Calu3 (cell line): ENCODE results near the gene KCNK3. TPM values are rescaled to one million over a fixed set of nuclear protein-coding genes. Genes with fewer than 3 reads are reported as not detected.

Experiments used
- BruUV-seq: library from RNA; stranded (reverse); fragments of 400-500 nt; replicated peaks from 2 replicates; lab custom pipeline; 2021; lab: Mats Ljungman, UMichigan
- CTCF ChIA-PET: fragments of 300-600 bp; sonication (Branson Sonifier 250); formaldehyde crosslinking; loops from one replicate; lab custom pipeline; 2022; ENCODE audit warnings: antibody characterized with exemption; lab: Charles Lee
- DNase-seq: peaks from one replicate; pipeline ENCODE4 v3.0.0; 2022
- H3K27ac Mint-ChIP-seq: one replicate; pipeline ENCODE4 v1.8.0; 2022; ENCODE audit warnings: mixed read lengths; ENCODE audit not compliant: unreplicated experiment
- H3K27me3 Mint-ChIP-seq: one replicate; pipeline ENCODE4 v1.8.0; 2022; ENCODE audit warnings: mixed read lengths; ENCODE audit not compliant: unreplicated experiment
- H3K36me3 Mint-ChIP-seq: one replicate; pipeline ENCODE4 v1.8.0; 2022; ENCODE audit warnings: mild to moderate bottlenecking, moderate library complexity, mixed read lengths; ENCODE audit not compliant: insufficient read depth, unreplicated experiment
- H3K4me1 Mint-ChIP-seq: one replicate; pipeline ENCODE4 v1.8.0; 2022; ENCODE audit warnings: mild to moderate bottlenecking, low read depth, mixed read lengths; ENCODE audit not compliant: unreplicated experiment
- H3K4me3 Mint-ChIP-seq: one replicate; pipeline ENCODE4 v1.8.0; 2022; ENCODE audit warnings: mild to moderate bottlenecking, low read depth, moderate library complexity, mixed read lengths; ENCODE audit not compliant: unreplicated experiment
- H3K9me3 Mint-ChIP-seq: one replicate; pipeline ENCODE4 v1.8.0; 2022; ENCODE audit warnings: low read depth, mixed read lengths; ENCODE audit not compliant: unreplicated experiment
- CTCF ChIP-seq: fragments of 200-600 bp; IDR thresholded peaks from one replicate; pipeline ENCODE4 v1.8.0; 2022; ENCODE audit warnings: antibody characterized with exemption; ENCODE audit not compliant: unreplicated experiment
- intact Hi-C: fragments of 100-400 bp; cut with micrococcal nuclease; formaldehyde crosslinking; loops from one replicate; pipeline ENCODE4 v1.10.0; 2022; ENCODE audit not compliant: unreplicated experiment
- total RNA-seq: library from RNA; stranded (reverse); gene quantifications from 2 replicates; pipeline ENCODE4 v1.2.3, GENCODE V29; 2022

The KCNK3 gene
- total RNA-seq, 1 experiment from 2014 or later = not detected

GRCh38 chr2:26682155-26682554, 10.4 kb upstream of the KCNK3 start:
- no peaks in the 10 kb centered on the region for H3K9me3 Mint-ChIP-seq
- CTCF ChIA-PET = no interaction called here
- no peak overlapping the region for H3K27ac Mint-ChIP-seq
- H3K4me1 Mint-ChIP-seq = peaks cover 8% of the 10 kb centered on the region
- H3K36me3 Mint-ChIP-seq = no peaks in the 10 kb centered on the region
- H3K4me3 Mint-ChIP-seq = no peak overlapping the region
- peaks cover 97% of the 10 kb centered on the region for H3K27me3 Mint-ChIP-seq
- no peak for DNase-seq
- BruUV-seq = no TSS peak
- intact Hi-C loops = no loop called here
- no peak for TF ChIP-seq CTCF

GRCh38 chr2:26683583-26683982, 8.9 kb upstream of the KCNK3 start:
- intact Hi-C loops = no loop called here
- no peak for TF ChIP-seq CTCF
- no peaks in the 10 kb centered on the region for H3K9me3 Mint-ChIP-seq
- no peak overlapping the region for H3K27ac Mint-ChIP-seq
- H3K36me3 Mint-ChIP-seq = no peaks in the 10 kb centered on the region
- H3K4me1 Mint-ChIP-seq = peaks cover 8% of the 10 kb centered on the region
- H3K4me3 Mint-ChIP-seq = no peak overlapping the region
- H3K27me3 Mint-ChIP-seq = peaks cover 97% of the 10 kb centered on the region
- no TSS peak for BruUV-seq
- CTCF ChIA-PET = no interaction called here
- DNase-seq = no peak

- CTCF ChIA-PET = no interaction called here
- BruUV-seq = no TSS peak
- Mint-ChIP-seq H3K9me3 (no peaks in the 10 kb centered on the region), H3K36me3 (no peaks in the 10 kb centered on the region), H3K27ac (no peak overlapping the region), H3K4me3 (no peak overlapping the region), H3K27me3 (peaks cover 97% of the 10 kb centered on the region), H3K4me1 (peaks cover 8% of the 10 kb centered on the region)
- no peak for DNase-seq
- intact Hi-C loops = no loop called here
- no peak for TF ChIP-seq CTCF
Measured at GRCh38 chr2:26685341-26685740, 7.2 kb upstream of the KCNK3 start.

- BruUV-seq = no TSS peak
- CTCF ChIA-PET = interaction anchor here (0.5 to 0.7 kb wide), 2 partner anchors 63 to 1515 kb away, joined by 3 read pairs; no protein-coding TSS in a partner anchor
- DNase-seq = no peak
- peaks cover 8% of the 10 kb centered on the region for H3K4me1 Mint-ChIP-seq
- no peak overlapping the region for H3K4me3 Mint-ChIP-seq
- no peak for TF ChIP-seq CTCF
- intact Hi-C loops = no loop called here
- H3K36me3 Mint-ChIP-seq = no peaks in the 10 kb centered on the region
- peaks cover 97% of the 10 kb centered on the region for H3K27me3 Mint-ChIP-seq
- H3K9me3 Mint-ChIP-seq = no peaks in the 10 kb centered on the region
- no peak overlapping the region for H3K27ac Mint-ChIP-seq
Measured at GRCh38 chr2:26685989-26686839, 6.3 kb upstream of the KCNK3 start.
